ENCODE results near the gene SOX6. TPM values are rescaled to one million over a fixed set of nuclear protein-coding genes. Genes with fewer than 3 reads are reported as not detected.

SOX6 gene
- total RNA-seq, 1 donor from 2014 or later: 4.9 TPM

DNA sequence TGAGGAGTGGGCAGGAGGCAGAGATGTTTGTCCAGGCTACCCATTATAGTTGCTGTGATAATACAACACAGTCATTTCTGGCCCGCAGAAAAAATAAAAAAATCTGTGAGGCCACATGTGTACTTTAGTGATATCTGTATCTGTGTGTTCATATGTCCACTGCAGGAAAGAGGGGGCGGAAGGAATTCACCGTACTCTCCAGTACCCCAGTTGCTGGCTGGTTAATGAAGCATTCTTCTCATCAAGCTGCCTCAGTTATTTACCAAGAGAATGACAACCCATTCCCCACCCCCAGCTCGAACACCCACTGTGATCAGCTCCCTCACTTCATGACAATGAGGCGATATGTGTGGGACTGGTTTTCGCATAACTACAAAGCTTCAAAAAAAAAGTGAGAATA is 309.3 kb downstream of the SOX6 start:
- no peak for DNase-seq (ENCODE audit: extremely low spot score in 2 of 2)
- H3K4me3 ChIP-seq: no peak overlapping the region
- H3K36me3 ChIP-seq: no peaks in the 10 kb centered on the region
- intact Hi-C loops (cut with DNase I): no loop called here
- TF ChIP-seq CTCF (IDR thresholded peaks at IDR 0.05): no peak
- TF ChIP-seq POLR2AphosphoS5 (IDR thresholded peaks at IDR 0.05; ENCODE audit: insufficient read depth in 1 of 2, low read depth in 1 of 2): no peak
- no peak for TF ChIP-seq POLR2A (IDR thresholded peaks at IDR 0.05)
- H3K9me3 ChIP-seq: no peaks in the 10 kb centered on the region
- H3K4me1 ChIP-seq: no peaks in the 10 kb centered on the region
- no peaks in the 10 kb centered on the region for H3K27me3 ChIP-seq
- no peak overlapping the region for H3K27ac ChIP-seq

GRCh38 chr11:16043617-16044016 is 312.7 kb downstream of the SOX6 start:
- no peak overlapping the region for H3K4me3 ChIP-seq
- no peaks in the 10 kb centered on the region for H3K4me1 ChIP-seq
- H3K27ac ChIP-seq: no peak overlapping the region
- H3K9me3 ChIP-seq: no peaks in the 10 kb centered on the region
- no peaks in the 10 kb centered on the region for H3K27me3 ChIP-seq
- no peak for DNase-seq (ENCODE audit: extremely low spot score in 2 of 2)
- no peak for TF ChIP-seq CTCF (IDR thresholded peaks at IDR 0.05)
- TF ChIP-seq POLR2A (IDR thresholded peaks at IDR 0.05): no peak
- no peak for TF ChIP-seq POLR2AphosphoS5 (IDR thresholded peaks at IDR 0.05; ENCODE audit: insufficient read depth in 1 of 2, low read depth in 1 of 2)
- intact Hi-C loops (cut with DNase I): no loop called here
- H3K36me3 ChIP-seq: no peaks in the 10 kb centered on the region

DNA sequence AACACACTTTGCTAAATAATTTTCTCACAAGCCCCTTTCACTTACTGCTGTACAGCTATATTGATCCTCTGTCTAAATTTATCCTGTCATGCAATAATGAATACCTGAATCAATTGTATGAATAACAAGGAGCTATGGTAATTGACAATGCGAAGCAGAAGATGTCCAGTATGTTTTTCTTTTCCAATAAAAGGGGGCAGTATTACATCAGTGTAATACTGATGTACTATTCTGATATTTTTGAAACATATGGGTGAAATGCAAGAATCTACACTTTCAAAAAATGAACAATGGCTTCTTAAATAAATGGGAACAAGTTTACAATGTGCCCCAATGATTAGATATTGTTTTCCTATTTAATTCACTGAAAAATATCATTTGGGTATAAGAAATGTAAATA is 315.1 kb downstream of the SOX6 start:
- H3K36me3 ChIP-seq: no peaks in the 10 kb centered on the region
- no peak for DNase-seq (ENCODE audit: extremely low spot score in 2 of 2)
- TF ChIP-seq POLR2AphosphoS5 (IDR thresholded peaks at IDR 0.05; ENCODE audit: insufficient read depth in 1 of 2, low read depth in 1 of 2): no peak
- TF ChIP-seq CTCF (IDR thresholded peaks at IDR 0.05): no peak
- no peak for TF ChIP-seq POLR2A (IDR thresholded peaks at IDR 0.05)
- no peaks in the 10 kb centered on the region for H3K4me1 ChIP-seq
- H3K27me3 ChIP-seq: no peaks in the 10 kb centered on the region
- no peak overlapping the region for H3K27ac ChIP-seq
- H3K9me3 ChIP-seq: no peaks in the 10 kb centered on the region
- H3K4me3 ChIP-seq: no peak overlapping the region
- intact Hi-C loops (cut with DNase I): no loop called here

GRCh38 chr11:16040151-16040550 is 316.2 kb downstream of the SOX6 start:
- no peak overlapping the region for H3K27ac ChIP-seq

DNA sequence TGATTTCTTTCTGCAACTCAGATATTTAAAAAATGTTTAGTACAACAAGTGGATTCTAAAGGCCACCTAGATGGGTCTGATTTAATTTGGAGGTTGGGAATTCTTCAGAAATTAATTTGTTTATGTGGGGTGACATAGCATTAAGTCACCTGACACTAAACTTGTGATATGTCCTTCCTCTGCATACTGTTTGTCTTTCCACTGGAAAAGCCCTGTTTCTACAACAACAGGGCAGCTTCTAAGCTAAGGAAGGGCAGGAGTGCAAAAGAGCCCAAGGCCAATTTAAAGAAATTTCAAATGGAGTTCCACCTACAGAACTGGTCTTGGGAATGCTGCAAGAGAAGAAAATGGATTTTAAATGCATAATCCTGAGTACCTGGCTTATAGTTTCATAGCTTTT is 319.2 kb downstream of the SOX6 start:
- no peaks in the 10 kb centered on the region for H3K4me1 ChIP-seq
- no peak overlapping the region for H3K27ac ChIP-seq
- intact Hi-C loops (cut with DNase I): no loop called here
- TF ChIP-seq CTCF (IDR thresholded peaks at IDR 0.05): no peak
- TF ChIP-seq POLR2AphosphoS5 (IDR thresholded peaks at IDR 0.05; ENCODE audit: insufficient read depth in 1 of 2, low read depth in 1 of 2): no peak
- TF ChIP-seq POLR2A (IDR thresholded peaks at IDR 0.05): no peak
- H3K4me3 ChIP-seq: no peak overlapping the region
- DNase-seq (ENCODE audit: extremely low spot score in 2 of 2): no peak
- no peaks in the 10 kb centered on the region for H3K9me3 ChIP-seq
- no peaks in the 10 kb centered on the region for H3K36me3 ChIP-seq
- H3K27me3 ChIP-seq: no peaks in the 10 kb centered on the region

More at GRCh38 chr11:16040151-16040550, 316.2 kb downstream of the SOX6 start:
- H3K36me3 ChIP-seq: no peaks in the 10 kb centered on the region
- H3K4me3 ChIP-seq: no peak overlapping the region
- TF ChIP-seq CTCF (IDR thresholded peaks at IDR 0.05) (no peak), POLR2A (IDR thresholded peaks at IDR 0.05) (no peak), POLR2AphosphoS5 (IDR thresholded peaks at IDR 0.05; ENCODE audit: insufficient read depth in 1 of 2, low read depth in 1 of 2) (no peak)
- H3K9me3 ChIP-seq: no peaks in the 10 kb centered on the region
- DNase-seq (ENCODE audit: extremely low spot score in 2 of 2): no peak
- H3K4me1 ChIP-seq: no peaks in the 10 kb centered on the region
- H3K27me3 ChIP-seq: no peaks in the 10 kb centered on the region
- intact Hi-C loops (cut with DNase I): no loop called here

Data from vagina (tissue), 2 donors.